Upper lobe of left lung (tissue), 4 donors: ENCODE data around the gene PTPRN2.

Experiments used
- CTCF ChIP-seq, 6 experiments: fragments of 450-650 bp in 4 of 6; fragments of 200-600 bp in 2 of 6; sonication (generic) in 2 of 6; IDR thresholded peaks; one replicate each; pipeline ENCODE4 v1.5.1; 2016 to 2019; ENCODE audit warnings: antibody characterized with exemption in 6 of 6
- POLR2A ChIP-seq, 4 donors: fragments of 450-650 bp; IDR thresholded peaks; one replicate each; pipeline ENCODE4 v1.5.1; 2016 to 2017; ENCODE audit warnings: antibody characterized with exemption in 4 of 4, mild to moderate bottlenecking in 2 of 4

- TF ChIP-seq CTCF (IDR thresholded peaks at IDR 0.05) (no peak), POLR2A (IDR thresholded peaks at IDR 0.05) (no peak)
Measured at GRCh38 chr7:158374586-158374985, 213.0 kb downstream of the PTPRN2 start.
